Stimulated activated CD8-positive, alpha-beta memory T cell treated with anti-CD3 and anti-CD28 coated beads, Interleukin-4, amount 100 ng/mL, for 4 hours (primary cell): Measurements from ENCODE around the gene DHX40.
"Not testable (repeated sequence)": the region's sequence is repeated elsewhere in the genome, so short reads cannot be mapped to it uniquely, and the experiment has no call there.

ENCODE experiments used
- DNase-seq, 2 donors: peaks; one replicate each; pipeline ENCODE4 v3.0.0-alpha.2; 2020; ENCODE audit warnings: low read depth in 2 of 2, low spot score in 1 of 2

Gene DHX40, protein sequence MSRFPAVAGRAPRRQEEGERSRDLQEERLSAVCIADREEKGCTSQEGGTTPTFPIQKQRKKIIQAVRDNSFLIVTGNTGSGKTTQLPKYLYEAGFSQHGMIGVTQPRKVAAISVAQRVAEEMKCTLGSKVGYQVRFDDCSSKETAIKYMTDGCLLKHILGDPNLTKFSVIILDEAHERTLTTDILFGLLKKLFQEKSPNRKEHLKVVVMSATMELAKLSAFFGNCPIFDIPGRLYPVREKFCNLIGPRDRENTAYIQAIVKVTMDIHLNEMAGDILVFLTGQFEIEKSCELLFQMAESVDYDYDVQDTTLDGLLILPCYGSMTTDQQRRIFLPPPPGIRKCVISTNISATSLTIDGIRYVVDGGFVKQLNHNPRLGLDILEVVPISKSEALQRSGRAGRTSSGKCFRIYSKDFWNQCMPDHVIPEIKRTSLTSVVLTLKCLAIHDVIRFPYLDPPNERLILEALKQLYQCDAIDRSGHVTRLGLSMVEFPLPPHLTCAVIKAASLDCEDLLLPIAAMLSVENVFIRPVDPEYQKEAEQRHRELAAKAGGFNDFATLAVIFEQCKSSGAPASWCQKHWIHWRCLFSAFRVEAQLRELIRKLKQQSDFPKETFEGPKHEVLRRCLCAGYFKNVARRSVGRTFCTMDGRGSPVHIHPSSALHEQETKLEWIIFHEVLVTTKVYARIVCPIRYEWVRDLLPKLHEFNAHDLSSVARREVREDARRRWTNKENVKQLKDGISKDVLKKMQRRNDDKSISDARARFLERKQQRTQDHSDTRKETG

DNA sequence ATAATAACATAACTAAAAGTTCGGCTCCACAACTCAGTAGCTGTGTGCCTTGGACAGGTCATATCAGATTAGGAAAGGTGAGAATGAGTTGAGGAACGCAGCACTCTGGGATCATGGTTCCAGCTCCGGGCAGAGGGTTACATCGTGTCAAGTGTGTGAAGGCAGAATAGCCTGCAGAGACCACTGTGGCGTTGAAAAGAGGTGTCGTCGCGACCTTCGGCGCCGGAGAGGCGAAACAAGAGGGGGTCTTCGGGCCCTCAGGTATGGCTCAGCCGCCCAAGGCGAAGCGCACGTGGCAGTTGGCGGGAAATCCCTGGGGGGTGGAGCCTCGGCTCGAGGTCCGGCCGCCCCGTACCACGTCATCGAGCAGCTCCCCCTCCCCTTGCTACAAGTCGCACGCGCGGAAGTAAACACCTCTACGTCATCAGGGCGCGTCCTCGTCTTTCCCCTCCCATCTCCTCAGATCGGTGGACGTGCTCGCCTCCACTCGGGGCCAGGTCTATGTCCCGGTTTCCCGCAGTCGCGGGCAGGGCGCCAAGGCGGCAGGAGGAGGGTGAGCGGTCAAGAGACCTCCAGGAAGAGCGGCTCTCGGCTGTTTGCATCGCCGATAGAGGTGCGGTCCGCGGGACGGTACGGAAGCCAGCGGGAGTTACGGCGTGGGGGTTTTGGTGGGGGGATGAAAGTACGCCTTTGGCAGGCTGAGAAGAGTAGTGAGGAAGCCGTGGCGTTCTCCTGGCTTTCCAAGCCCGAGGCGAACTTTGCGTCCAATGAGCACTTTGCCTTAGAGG, at the start of gene DHX40:
TSS of gene DHX40 (plus strand) at position 440 of the 788 bp plus-strand sequence. CDS start at position 502, 62 bp downstream.
- DNase-seq: peak; percentile 93 to 94

DNA sequence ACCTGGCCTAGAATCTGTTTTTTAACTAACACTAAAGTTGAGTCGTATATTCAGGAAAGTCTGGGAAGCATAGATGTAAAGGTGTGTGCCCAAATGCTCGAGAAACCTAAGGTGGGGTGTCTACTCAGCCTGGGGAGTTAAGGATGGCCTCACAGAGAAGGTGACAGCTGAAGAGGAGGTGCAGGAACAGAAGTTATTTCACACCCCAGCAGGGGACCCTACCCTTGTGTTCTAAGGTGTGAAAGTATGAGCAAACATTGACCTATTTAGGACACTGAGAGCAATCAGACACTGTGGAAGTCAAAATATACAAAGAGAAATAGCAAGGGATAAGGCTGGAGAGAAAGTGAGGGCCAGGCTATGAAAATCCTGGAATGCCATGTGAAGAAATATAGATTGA, 49.0 kb upstream of the DHX40 start:
- DNase-seq: no peak

DNA sequence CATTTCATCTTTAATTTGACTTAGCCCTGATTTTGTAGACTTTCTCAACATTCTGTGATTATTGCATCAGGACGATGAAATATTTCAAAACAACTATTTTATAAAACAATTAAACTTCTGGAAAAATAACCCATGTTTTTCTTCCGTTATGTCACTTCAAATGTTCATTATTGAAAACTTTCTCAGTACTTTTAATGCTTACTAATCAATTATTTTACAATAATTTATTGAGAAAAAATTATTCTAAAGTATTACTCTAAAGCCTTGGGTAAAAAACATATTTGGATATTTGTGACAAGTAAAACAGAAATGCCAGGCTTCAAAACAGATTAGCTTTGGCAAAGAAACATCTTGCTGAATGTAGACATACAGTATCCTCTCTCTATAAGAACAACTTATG, 46.3 kb upstream of the DHX40 start:
- no peak for DNase-seq

DNA sequence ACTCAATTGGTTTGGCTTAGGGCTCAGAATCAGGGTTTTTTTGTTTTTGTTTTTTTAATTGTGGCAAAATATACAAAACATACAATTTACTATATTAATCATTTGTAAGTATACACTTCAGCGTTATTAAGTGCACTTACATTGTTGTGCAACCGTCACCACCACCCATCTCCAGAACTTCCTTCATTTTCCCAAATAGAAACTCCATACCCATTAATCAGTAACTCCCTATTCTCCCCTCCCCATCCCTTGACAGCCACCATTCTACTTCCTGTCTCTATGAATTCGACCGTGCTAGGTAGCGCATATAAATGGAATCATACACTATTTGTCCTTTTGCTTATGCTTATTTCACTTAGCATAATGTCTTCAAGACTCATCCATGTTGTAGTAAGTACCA, 45.2 kb upstream of the DHX40 start:
- no peak for DNase-seq

DNA sequence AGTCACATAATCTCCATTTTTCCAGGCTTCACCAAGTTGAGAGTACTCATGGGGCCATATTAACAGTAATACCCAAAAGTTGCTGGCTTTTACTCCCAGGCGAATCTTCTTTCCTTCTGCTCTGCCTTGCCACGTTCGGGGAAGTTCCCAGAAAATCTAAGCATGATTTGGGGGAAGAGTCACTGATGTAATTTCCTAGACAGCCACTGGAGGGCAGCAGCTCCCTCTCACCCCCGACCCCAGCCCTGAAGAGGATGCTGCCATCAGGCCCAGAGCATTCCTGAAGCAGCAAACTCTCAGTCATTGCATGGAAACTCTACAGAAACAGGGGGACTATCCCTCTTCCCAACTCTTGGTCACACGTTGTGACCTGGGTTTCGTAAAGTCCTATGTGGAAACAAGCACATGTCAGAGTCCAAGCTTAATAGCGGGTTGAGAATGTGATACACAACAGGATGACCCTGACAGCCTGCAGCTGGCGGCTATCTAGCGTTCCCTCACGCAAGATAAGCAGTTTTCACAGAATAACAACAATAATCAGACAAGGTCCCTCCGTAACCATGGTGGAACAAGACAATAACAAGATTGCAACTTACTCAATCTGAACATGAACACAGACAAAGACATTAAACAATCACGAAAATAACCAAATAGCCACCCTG, 43.8 kb upstream of the DHX40 start:
- DNase-seq: peak; percentile 1 to 23

DNA sequence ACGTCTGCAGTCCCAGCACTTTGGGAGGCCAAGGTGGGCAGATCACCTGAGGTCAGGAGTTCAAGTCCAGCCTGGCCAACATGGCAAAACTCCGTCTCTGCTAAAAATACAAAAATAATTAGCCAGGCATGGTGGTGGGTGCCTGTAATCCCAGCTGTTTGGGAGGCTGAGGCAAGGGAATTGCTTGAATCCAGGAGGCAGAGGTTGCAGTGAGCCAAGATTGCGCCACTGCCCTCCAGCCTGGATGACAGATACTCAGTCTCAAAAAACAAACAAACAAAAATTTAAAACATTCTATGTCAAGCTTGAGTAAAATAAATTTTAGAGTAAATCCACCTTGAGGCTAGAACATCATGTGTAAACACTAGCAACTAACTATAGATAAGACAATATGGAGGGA, 40.5 kb upstream of the DHX40 start:
- not testable (repeated sequence) for DNase-seq

DNA sequence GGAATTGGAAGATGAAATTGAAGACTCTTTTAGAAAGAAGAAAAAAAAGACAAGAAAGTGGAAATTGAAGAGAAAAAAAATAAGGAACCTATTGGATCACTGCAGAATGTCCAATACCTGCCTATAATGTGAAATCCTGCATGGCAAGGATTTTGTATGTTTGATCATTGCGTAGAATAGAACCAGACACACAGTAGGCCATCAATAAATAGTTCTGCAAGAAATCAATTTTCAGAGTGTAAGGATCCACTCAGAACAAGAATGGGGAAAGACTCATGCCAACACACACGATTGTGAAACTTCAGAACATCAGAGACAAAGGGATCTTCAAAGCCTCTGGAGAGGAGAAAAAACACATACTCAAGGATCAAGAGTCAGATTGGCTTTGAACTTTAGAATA, 39.7 kb upstream of the DHX40 start:
- no peak for DNase-seq

DNA sequence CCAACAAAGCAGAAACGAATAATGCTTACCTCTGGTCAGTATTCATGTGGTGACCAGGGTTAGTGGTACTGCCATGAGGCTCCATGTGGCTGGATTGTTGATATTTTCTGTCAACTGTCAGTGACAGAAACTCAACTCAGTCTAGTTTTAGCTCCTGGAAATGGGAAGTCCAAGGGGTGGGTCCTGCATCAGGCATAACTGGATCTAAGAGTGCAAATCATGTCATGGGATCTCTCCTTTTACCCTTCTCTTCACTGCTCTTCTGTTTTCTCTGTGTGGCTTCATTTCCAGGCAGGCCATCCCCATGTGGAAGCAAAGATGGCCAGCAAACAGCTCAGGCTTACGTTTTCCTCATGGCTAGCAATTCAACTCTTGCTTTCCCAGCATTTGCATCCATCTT, 39.0 kb upstream of the DHX40 start:
- no peak for DNase-seq

DNA sequence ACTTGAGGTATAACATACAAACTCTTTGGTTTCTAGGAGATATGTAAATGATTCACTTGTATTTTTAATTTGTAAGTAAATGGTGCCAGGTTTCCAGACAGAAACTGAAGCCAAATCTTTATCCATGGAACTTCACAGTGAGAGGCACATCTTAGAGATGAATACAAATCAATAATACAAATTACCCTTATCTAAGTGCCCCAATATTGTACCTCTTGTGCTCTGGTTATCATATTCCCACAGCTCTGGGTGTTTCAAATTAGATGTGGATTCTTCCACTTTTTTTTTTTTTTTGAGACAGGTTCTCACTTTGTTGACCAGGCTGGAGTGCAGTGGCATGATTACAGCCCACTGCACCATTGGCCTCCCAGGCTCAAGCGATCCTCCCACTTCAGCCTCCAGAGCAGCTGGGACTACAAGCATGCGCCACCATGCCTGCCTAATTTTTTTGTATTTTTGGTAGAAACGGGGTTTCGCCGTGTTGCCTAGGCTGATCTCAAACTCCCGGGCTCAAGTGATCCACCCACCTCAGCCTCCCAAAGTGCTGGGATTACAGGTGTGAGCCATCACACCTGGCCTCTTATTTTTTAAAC, 38.0 kb upstream of the DHX40 start:
- no peak for DNase-seq

DNA sequence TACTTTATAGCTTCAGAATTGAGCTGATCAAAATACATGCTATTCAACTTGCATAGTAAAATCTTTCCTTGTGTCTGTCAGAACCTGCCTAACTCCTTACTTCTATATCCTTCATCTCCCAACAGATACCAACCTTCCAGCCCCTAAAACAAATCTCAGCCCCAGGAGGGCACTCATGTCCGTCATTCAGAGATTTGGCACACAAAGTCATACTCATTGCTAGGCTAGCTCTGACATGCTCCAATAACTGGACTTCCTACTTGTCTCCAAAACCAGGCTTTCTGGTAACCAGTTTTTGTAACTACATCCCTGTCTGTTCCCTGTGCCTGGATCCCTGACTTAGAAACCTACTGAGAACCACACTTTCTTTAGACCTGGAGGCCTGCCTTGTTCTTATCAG, 37.5 kb upstream of the DHX40 start:
- no peak for DNase-seq

DNA sequence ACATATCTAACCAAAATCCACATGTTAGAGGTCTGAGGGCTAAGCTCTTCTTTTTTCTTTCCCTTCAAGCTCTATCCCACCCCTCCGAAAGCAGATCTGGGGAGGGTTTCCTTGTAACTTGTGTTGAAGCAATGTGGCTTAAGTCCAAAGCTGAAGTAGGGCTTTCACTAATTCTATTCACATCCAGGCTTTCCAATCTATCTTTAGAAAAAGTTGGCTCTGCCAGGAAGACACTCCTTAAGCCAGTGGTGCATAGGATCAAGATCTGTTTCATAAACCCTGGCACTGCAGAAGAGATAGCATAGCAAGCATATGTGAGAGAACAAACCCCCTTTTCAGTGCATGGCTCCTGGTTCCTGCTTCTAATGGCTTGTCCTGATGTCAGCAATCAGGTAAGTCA, 34.9 kb upstream of the DHX40 start:
- no peak for DNase-seq

DNA sequence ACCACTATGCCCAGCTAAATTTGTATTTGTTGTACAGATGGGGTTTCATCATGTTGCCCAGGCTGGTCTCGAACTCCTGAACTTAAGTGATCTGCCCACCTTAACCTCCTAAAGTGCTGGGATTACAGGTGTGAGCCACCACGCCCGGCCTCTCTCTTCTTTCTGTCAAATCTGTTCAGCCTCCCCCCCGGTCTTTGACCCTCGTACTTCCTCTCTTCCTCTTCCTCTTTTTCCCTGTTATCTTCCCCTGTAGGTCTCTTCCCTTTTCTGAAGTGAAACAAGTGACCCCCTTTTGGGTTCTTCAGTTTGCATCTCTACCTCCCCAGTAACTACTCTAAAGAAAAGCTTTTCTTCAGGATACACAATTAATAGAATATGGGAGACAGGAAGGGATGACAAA, 31.7 kb upstream of the DHX40 start:
- no peak for DNase-seq

DNA sequence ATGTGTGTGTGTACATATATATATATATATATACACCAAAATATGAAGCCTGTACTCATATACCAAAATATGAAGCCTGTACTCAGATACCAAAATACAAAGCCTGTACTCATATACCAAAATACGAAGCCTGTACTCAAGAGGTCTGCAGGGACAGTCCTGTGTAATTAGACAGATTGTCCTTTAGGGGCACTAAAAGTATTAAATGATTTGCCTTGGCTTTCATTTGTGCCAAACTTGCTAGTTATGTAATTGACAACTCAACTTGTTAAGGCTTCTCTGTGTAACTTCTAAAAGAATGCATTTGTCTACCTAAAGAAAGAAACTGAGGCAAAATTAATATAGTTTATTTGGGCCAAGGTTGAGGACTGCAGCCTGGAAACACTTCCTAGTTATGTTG, 30.8 kb upstream of the DHX40 start:
- DNase-seq: no peak

DNA sequence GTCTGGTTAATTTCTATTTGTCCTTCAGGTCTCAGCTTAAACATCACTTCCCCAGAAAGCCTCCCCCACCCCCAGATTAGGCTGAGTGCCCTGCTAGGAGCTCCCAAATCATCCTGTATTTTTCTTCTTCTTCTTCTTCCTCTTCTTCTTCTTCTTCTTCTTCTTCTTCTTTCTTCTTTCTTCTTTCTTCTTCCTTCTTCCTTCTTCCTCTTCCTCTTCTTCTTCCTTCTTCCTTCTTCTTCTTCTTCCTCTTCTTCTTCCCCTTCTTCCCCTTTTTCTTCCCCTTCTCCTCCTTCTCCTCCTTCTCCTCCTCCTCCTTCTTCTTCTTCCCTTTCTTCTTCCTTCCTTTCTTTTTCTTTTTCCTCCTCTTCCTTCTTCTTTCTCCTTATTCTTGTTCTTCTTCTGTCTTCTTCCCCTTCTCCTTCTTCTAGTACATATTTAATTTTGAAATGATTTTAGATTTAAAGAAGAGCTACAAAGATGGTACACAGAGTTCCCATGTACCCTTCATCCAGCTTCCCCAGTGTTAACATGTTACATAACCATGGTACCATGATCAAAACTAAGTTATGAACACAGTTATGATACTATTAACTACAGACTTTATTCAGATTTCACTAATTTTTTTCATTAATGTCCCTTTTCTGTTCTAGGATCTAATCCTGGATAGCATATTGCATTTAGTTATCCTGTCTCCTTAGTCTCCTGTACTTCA, 27.1 kb upstream of the DHX40 start:
- no peak for DNase-seq

DNA sequence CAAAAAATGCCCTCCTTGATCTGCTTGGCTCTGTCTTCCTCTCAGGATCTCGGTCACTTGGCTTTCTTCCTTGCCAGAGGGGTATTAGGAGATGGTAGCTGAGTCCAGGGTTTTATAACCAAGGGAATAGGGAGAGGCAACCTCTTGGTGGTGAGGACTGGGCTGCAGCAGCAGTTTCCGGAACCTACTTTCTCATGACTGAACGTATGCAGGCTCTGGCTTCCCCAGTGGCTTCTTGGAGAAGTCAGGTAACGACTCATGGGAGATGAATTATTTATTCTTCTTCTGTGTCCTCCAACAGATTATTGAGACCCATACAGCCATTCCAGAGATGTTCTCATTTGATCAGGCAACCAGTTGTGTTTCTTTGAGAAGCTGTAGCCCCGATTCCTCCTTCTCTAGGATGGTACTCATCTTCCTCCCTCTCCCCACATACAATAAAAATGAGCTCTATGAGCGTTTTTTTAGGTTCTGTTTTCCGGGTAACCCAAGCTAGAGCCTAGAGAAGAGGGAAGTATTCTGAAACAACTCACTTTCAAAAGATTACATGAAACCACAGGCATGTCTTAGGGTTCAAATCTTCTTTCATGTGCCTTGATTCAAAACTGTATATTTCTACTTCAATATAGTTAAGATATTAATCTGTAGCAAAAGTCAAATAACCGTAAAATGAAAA, 22.3 kb upstream of the DHX40 start:
- no peak for DNase-seq

DNA sequence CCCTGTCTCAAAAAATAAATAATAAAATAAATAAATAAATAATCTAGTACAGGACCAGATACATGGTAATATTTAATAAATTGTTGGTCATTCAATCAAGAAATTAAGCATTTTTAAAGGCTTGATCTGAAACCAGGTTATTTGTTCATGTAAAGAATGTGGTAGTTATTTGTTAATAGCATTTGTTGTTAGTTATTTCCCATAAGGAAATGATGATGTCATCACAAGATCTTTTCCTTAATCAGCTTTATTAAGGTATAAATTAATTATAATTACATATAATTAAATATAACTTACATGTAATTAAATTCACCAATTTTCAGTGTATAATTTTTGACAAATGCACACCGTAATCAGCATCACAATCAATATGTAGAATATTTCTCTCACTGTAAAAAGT, 19.5 kb upstream of the DHX40 start:
- DNase-seq: no peak

DNA sequence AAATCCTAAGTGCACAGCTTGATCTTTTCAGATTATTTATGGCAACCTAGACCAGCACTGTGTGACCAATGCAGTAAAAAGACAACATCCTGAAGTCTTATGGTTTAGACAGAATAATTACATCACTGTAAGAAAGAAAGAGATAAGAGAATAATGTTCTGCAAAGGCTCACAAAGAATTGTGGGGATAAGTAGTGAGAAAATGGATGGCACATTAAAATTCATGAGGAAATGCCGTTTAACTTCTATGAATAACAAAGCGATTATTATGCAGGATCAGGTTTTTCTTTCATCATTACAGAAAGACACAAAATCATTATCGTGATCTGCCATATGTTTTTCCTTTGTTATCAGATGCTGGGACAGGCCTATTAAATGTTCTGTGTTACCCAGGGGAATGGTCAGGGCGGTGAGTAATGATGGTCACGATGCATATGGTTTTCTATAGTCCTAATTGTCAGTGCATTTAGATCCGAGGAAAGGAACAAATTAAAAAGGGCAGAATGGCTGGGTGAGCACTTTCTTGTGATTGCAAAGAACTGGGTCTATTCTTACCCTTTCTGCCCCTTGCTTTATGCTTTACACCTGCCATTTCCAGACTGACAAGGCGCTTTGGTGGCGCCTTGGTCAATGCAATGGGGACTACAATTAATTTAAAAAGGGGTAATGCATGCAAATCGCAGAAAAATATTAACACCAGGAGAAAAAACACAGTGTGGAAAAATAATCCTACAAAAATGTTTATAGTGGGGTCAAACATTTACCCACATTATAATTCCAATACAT, 18.1 kb upstream of the DHX40 start:
- DNase-seq: no peak

DNA sequence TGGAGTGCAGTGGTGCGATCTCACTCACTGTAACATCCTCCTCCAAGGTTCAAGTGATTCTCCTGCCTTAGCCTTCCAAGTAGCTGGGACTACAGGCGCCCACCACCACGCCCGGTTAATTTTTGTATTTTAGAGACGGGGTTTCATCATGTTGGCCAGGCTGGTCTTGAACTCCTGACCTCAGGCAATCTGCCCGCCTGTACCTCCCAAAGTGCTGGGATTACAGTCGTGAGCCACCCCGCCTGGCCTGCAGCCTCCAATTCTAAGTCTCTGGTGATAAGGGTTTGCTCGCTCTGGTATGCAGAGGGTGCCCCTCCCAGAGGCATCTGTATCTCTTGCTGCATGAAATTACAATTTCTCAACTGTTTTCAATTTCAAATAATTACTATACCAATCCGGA, 16.4 kb upstream of the DHX40 start:
- not testable (repeated sequence) for DNase-seq

DNA sequence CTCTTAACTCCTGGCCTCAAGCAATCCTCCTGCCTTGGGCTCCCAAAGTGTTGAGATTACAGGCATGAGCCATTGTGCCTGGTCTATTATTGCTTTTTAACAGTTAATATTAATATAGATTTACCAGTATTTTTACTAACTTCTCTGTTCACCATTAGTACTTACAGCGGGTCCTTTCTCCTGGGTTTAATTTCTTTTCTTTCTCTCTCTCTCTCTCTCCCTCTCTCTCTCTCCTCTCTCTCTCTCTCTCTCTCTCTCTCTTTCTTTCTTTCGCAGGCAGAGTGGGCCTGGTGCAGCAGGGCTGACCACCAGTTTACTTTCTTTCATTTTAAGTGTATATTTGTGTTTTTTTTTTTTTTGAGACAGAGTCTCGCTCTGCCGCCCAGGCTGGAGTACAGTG, 14.7 kb upstream of the DHX40 start:
- no peak for DNase-seq
